HG03103 (cell line): Measurements from ENCODE around the gene GTF2I.
"Not testable (repeated sequence)": the region's sequence is repeated elsewhere in the genome, so short reads cannot be mapped to it uniquely, and the experiment has no call there.

ENCODE experiments used
- ATAC-seq: cut with Tn5 transposase; IDR thresholded peaks from one replicate; pipeline ENCODE4 v1.9.1; 2021; ENCODE audit warnings: low read depth; ENCODE audit not compliant: unreplicated experiment

Gene GTF2I

GRCh38 chr7:74770062-74770461, 112.5 kb downstream of the GTF2I start:
- not testable (repeated sequence) for ATAC-seq

GRCh38 chr7:74772093-74772492, 114.6 kb downstream of the GTF2I start:
- not testable (repeated sequence) for ATAC-seq

- ATAC-seq, result peak; percentile 86
These were observed 116.5 kb downstream of the GTF2I start, which contains the start of gene NCF1 for GRCh38 chr7:74773760-74774750. Gene NCF1, plus strand, starts transcription at chr7:74774011. Its CDS starts 21 bp downstream, at chr7:74774032.

- not testable (repeated sequence) for ATAC-seq
These were observed 117.6 kb downstream of the GTF2I start for GRCh38 chr7:74775111-74775510.

GRCh38 chr7:74779053-74779452, 121.5 kb downstream of the GTF2I start:
- ATAC-seq, result not testable (repeated sequence)

GRCh38 chr7:74781746-74782145, 124.2 kb downstream of the GTF2I start:
- ATAC-seq, result not testable (repeated sequence)

- ATAC-seq, result not testable (repeated sequence)
These were observed 126.1 kb downstream of the GTF2I start for GRCh38 chr7:74783595-74783994.

- peak; percentile 79 for ATAC-seq
These were observed 131.0 kb downstream of the GTF2I start for GRCh38 chr7:74788369-74789150.

GRCh38 chr7:74789200-74789736, 131.8 kb downstream of the GTF2I start:
- not testable (repeated sequence) for ATAC-seq

- not testable (repeated sequence) for ATAC-seq
These were observed 140.5 kb downstream of the GTF2I start for GRCh38 chr7:74797848-74798622.

- ATAC-seq, result not testable (repeated sequence)
These were observed 141.1 kb downstream of the GTF2I start for GRCh38 chr7:74798644-74799043.
